ENCODE measurements around the gene CASKIN1.

Gene CASKIN1

GRCh38 chr16:2232094-2232990, 35.9 kb upstream of the CASKIN1 start:
- DNase-seq, result no peak

- DNase-seq, result no peak
These were observed 34.9 kb upstream of the CASKIN1 start for GRCh38 chr16:2231016-2231931.

- no peak for DNase-seq
These were observed 34.0 kb upstream of the CASKIN1 start for GRCh38 chr16:2230376-2230775.

GRCh38 chr16:2229632-2230250, 33.3 kb upstream of the CASKIN1 start:
- DNase-seq, result no peak

GRCh38 chr16:2229091-2229490, 32.7 kb upstream of the CASKIN1 start:
- no peak for DNase-seq

- no peak for DNase-seq
These were observed 31.9 kb upstream of the CASKIN1 start for GRCh38 chr16:2228161-2228824.

GRCh38 chr16:2226918-2227317, 30.5 kb upstream of the CASKIN1 start:
- DNase-seq, result no peak

- no peak for DNase-seq
These were observed 29.9 kb upstream of the CASKIN1 start for GRCh38 chr16:2226245-2226793.

- DNase-seq, result peak; percentile 49 to 71 (median 54)
These were observed 27.6 kb upstream of the CASKIN1 start for GRCh38 chr16:2223942-2224486.

GRCh38 chr16:2223221-2223941, 27.0 kb upstream of the CASKIN1 start, which contains the start of gene E4F1:
TSS of gene E4F1 (plus strand) at chr16:2223591. CDS start at chr16:2223614, 23 bp downstream.
- peak; percentile 100 for DNase-seq

GRCh38 chr16:2216330-2216729, 19.9 kb upstream of the CASKIN1 start:
- DNase-seq, result no peak

- DNase-seq, result no peak
These were observed 18.2 kb upstream of the CASKIN1 start, which contains the start of gene PGP for GRCh38 chr16:2214719-2214968. TSS of gene PGP (minus strand) at chr16:2214840. CDS start at chr16:2214777, 63 bp downstream.

- DNase-seq, result peak in 1 of 3 donors; percentile 56
These were observed 17.7 kb upstream of the CASKIN1 start for GRCh38 chr16:2213817-2214718.

GRCh38 chr16:2212362-2213324, 16.2 kb upstream of the CASKIN1 start:
- peak; percentile 50 to 61 (median 56) for DNase-seq

GRCh38 chr16:2211923-2212347, 15.5 kb upstream of the CASKIN1 start:
- DNase-seq, result no peak

- no peak for DNase-seq
These were observed 14.3 kb upstream of the CASKIN1 start, which contains the start of gene BRICD5 for GRCh38 chr16:2210386-2211365. TSS of gene BRICD5 (minus strand) at chr16:2210863. CDS start at chr16:2210833, 30 bp downstream.

- no peak for DNase-seq
These were observed 13.6 kb upstream of the CASKIN1 start for GRCh38 chr16:2210009-2210332.
